Muscle layer of colon (tissue), 2 donors: Measurements from ENCODE around the gene COX10.

Experiments used
- H3K27ac ChIP-seq: one replicate; pipeline ENCODE4 v1.7.0; 2013; ENCODE audit warnings: low read depth, mild to moderate bottlenecking, low read length, moderate library complexity
- H3K27me3 ChIP-seq, 2 donors: one replicate each; pipeline ENCODE4 v1.7.0; 2013; ENCODE audit warnings: low read length in 2 of 2, mild to moderate bottlenecking in 2 of 2; ENCODE audit not compliant: insufficient read depth in 2 of 2, control insufficient read depth in 1 of 2
- H3K36me3 ChIP-seq: one replicate; pipeline ENCODE4 v1.7.0; 2013; ENCODE audit warnings: mild to moderate bottlenecking, low read length; ENCODE audit not compliant: insufficient read depth
- H3K4me1 ChIP-seq: one replicate; pipeline ENCODE4 v1.7.0; 2013; ENCODE audit warnings: mild to moderate bottlenecking, low read length; ENCODE audit not compliant: insufficient read depth
- H3K4me3 ChIP-seq, 2 donors: one replicate each; pipeline ENCODE4 v1.7.0; 2013; ENCODE audit warnings: low read length in 2 of 2, low read depth in 1 of 2, mild to moderate bottlenecking in 1 of 2, moderate library complexity in 1 of 2
- H3K9ac ChIP-seq: one replicate; pipeline ENCODE4 v1.7.0; 2013; ENCODE audit warnings: low read length
- H3K9me3 ChIP-seq: one replicate; pipeline ENCODE4 v1.7.0; 2013; ENCODE audit warnings: mild to moderate bottlenecking, low read length
- donor health status: abdominal sarcoma.
- donor health status: Adenocarcinoma of cecum.

Gene COX10

DNA sequence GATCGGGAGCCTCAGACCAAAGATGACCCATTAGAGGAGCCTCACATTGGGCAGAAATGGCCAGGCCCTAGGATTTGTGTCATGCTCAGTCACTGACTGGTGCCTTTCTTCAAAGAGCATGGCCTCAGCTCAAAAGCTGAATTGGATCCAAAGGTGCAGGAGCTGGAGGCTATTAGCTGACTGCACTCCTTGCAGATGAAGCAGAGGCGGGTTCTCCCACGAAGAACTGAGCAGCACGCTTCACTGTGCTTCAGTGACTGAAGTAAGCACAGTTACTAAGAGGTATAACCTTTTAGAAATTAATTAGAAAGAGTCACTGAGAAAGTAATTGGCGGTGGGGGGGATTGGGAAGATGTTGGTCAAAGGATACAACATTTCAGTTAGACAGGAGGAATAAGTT lies 18.7 kb upstream of the COX10 start:
- H3K9ac ChIP-seq = no peak overlapping the region
- no peaks in the 10 kb centered on the region for H3K4me1 ChIP-seq
- no peaks in the 10 kb centered on the region for H3K9me3 ChIP-seq
- no peaks in the 10 kb centered on the region for H3K27me3 ChIP-seq
- H3K4me3 ChIP-seq = no peak overlapping the region
- H3K36me3 ChIP-seq = no peaks in the 10 kb centered on the region
- H3K27ac ChIP-seq = no peak overlapping the region

DNA sequence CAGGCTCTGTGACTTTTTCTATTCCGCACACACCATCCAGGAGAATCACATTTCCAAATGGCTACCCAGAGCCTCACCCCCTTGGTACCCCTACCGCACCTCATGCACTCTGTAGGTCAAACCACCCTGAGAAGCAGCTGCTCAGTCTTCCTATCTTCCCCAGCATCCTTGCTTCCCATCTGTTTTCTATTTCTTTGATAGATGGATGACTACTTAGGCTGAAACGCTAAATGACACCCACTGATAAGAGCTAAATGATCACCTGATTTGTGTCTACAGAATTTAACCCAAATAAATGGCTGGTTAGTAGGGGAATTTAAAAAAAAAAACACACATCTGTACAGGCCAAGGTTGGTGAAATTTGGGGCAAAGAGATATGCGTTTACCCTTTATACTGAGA lies 17.6 kb upstream of the COX10 start:
- Histone ChIP-seq H3K9me3 (no peaks in the 10 kb centered on the region), H3K27me3 (no peaks in the 10 kb centered on the region), H3K4me3 (no peak overlapping the region), H3K36me3 (no peaks in the 10 kb centered on the region), H3K4me1 (no peaks in the 10 kb centered on the region), H3K9ac (no peak overlapping the region), H3K27ac (no peak overlapping the region)

DNA sequence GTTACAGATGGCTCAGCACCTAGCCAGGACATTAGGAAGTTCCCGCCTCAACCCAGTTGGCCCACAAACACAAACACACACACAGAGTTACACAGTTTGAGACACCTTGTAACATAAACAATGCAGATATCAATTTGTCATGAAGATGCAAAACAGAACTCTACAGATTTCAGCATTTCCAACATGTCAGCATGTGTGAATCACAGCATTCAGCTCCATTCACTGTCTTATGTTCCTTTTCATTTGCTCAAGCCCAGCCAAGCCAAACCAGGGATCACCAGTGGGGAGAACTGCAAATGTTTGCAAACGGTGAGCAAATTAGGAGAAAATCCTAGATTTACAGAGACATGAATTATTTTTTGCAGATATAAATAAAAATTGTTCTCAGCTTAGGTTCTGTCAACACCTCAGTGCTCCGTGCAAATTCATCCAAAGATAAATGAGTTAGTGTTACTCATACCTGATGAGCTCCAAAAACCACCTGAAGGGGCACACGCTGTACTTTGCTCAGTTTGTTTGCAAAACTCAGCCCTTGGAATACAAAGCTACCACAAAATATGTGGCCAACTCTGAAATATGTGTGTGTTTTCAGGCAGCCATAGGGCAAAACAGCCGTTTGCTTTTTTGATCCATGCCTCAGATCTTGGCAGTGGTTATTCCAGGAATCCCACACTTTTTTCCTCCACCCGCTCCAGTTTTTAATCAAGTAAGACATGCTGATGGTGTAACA lies 16.3 kb upstream of the COX10 start:
- Histone ChIP-seq H3K4me1 (no peaks in the 10 kb centered on the region), H3K4me3 (no peak overlapping the region), H3K9ac (no peak overlapping the region), H3K27me3 (no peaks in the 10 kb centered on the region), H3K36me3 (no peaks in the 10 kb centered on the region), H3K9me3 (no peaks in the 10 kb centered on the region), H3K27ac (no peak overlapping the region)

DNA sequence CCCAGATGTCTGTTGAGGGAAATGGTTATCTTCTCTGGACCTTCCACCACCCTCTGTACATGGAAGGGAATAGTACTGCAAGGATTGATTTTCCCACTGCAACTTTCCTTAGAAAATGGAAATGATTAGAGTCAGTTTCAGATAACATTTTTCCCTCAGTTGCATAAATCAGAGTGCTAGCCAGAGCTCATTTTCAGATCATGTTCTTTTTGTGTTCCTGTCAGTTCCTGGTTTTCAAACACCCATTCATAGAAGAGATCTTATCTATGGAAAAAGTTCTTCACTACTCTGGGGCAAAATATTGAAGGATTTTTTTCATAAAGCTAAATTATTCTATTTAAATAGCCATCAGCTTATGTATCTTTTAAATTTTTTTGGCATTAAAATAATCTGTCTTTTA lies 11.7 kb upstream of the COX10 start:
- Histone ChIP-seq H3K9ac (no peak overlapping the region), H3K9me3 (no peaks in the 10 kb centered on the region), H3K36me3 (no peaks in the 10 kb centered on the region), H3K27me3 (no peaks in the 10 kb centered on the region), H3K4me3 (no peak overlapping the region), H3K27ac (no peak overlapping the region), H3K4me1 (no peaks in the 10 kb centered on the region)

DNA sequence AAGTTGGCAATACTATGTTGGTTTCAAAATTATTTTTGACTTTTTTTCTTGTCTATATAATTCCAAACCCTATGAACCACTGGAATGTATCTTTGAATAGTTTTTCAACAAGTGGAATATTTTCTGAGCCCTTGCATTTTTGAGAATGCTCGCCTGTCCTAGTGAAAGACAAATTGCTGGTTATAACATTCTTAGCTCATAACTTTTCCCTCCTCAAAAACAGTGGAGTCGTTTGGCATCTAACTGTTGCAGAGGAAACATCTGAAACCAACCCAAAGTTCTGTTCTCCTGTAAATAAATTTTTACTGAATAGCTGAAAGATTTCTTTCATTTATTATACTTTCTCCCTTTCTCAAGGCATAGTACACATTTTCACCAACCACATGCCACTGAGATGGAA lies 11.3 kb upstream of the COX10 start:
- no peak overlapping the region for H3K9ac ChIP-seq
- H3K4me3 ChIP-seq = no peak overlapping the region
- no peaks in the 10 kb centered on the region for H3K9me3 ChIP-seq
- no peaks in the 10 kb centered on the region for H3K27me3 ChIP-seq
- no peak overlapping the region for H3K27ac ChIP-seq
- H3K4me1 ChIP-seq = no peaks in the 10 kb centered on the region
- H3K36me3 ChIP-seq = no peaks in the 10 kb centered on the region

DNA sequence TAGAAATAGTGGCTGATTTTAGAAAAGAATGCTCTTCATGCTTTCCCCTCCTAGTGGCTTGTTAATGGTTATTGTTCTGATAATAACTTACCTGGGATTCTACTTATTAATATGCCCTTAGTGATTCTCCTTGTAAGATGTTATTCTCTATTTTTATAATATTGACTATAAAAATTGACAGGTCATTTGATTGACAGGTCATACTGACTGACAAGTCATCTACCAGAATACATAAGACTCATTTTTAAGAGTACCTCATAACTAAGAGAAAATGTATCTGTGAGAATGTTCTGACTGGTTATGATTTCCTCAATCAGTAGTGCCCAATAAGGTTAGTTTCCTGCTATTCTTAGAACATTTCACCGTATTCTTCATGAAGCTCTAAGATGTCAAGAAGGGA lies 8.6 kb upstream of the COX10 start:
- no peak overlapping the region for H3K9ac ChIP-seq
- no peak overlapping the region for H3K4me3 ChIP-seq
- H3K27me3 ChIP-seq = no peaks in the 10 kb centered on the region
- no peaks in the 10 kb centered on the region for H3K36me3 ChIP-seq
- H3K27ac ChIP-seq = no peak overlapping the region
- H3K9me3 ChIP-seq = no peaks in the 10 kb centered on the region
- H3K4me1 ChIP-seq = no peaks in the 10 kb centered on the region

DNA sequence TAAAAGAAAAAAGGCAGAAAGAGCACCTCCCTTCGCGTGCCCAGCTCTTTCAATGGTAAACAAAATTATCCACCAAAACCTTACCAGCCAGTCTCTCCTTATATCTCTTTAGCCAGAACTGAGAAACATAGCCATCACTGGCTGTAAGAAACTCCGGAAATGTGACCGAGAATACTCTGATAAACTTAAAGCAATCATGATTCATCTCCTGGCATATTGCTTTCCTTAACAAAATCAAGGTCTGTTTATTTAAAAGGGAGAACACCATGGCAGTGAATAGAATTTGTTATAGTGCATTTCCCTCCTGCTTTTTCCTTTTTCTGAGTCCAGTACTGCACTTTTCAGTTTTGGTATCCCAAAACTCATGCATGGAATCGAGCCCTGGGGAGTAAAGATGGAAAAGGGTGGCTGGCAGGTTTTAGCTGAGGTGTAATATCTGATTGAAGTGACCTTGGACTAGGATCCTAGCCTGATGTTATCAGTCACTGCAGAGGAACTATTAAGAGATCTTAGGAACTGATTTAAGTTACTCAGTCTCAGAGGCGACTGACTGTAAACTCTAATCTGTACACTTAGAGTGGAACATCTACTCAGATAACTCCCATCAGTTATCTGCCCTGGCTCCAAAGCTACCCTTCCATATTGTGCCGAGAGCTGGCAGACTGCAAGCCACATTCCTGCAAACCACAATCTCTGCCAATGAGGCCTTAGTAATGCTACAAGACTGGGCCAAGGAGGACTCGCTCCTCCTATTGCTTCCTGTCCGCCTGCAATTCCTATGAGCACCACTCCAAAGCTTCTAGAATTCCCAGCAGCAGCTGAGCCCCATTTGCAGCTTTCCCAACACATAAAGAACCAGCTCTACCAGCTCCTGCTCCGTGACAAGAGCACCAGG lies 7.4 kb upstream of the COX10 start:
- no peak overlapping the region for H3K9ac ChIP-seq
- no peaks in the 10 kb centered on the region for H3K36me3 ChIP-seq
- no peaks in the 10 kb centered on the region for H3K27me3 ChIP-seq
- no peaks in the 10 kb centered on the region for H3K4me1 ChIP-seq
- H3K27ac ChIP-seq = no peak overlapping the region
- no peaks in the 10 kb centered on the region for H3K9me3 ChIP-seq
- no peak overlapping the region for H3K4me3 ChIP-seq

DNA sequence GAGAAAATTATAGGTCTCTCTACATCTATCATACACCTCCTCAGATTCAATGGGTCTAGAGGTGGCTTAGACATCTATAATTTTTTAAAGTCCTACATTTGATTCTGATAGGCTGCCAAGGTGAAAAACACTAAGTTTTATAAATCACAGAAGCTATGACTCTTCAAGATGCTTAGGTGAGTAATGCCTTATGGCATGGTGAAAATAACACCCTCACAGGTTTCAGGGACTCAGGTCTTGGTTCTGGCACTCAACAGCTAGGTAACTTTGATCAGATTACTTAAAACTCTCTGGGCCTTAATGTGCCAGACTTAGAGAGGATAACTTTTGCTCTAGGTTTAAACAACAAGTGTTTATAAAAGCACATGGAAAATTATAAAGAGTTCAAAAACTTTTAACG lies 2.0 kb upstream of the COX10 start:
- peaks cover 17% of the 10 kb centered on the region for H3K4me1 ChIP-seq
- no peak overlapping the region for H3K27ac ChIP-seq
- H3K9me3 ChIP-seq = no peaks in the 10 kb centered on the region
- H3K27me3 ChIP-seq = no peaks in the 10 kb centered on the region
- no peak overlapping the region for H3K4me3 ChIP-seq
- H3K36me3 ChIP-seq = no peaks in the 10 kb centered on the region
- no peak overlapping the region for H3K9ac ChIP-seq

DNA sequence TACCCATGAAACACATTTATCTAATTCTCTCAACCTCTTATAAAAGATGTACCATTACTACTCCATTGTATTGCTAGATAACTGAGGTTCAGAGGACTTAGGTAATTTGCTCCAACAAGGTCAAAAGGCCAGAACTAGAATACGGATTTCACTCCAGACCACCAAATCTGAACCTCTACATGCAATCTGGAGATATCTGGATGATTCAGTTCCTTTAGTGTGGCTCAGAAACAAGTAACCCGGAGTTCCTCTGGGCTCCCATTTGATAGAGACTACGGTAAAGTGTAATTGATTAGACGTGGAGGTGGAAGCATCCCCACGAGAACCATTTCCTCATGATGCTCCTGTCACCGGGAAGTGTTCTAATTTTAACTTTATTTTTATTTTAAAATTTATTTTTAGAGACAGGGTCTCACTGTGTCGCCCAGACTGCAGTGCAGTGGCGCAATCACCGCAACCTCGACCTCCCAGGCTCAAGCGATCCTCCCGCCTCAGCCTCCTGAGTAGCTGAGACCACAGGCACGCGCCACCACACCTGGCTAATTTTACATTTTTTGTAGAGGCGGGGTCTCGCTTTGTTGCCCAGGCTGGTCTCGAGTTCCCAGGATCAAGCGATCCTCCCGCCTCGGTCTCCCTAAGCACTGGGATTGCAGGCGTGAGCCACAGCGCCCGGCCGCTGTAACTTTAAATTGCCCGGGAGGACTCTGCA lies 608 bp upstream of the COX10 start:
- Histone ChIP-seq H3K4me3 (peak overlapping the region; percentile 89 to 95), H3K9ac (no peak overlapping the region), H3K27me3 (no peaks in the 10 kb centered on the region), H3K9me3 (no peaks in the 10 kb centered on the region), H3K27ac (peak overlapping the region; percentile 86), H3K36me3 (no peaks in the 10 kb centered on the region), H3K4me1 (peaks cover 17% of the 10 kb centered on the region)

DNA sequence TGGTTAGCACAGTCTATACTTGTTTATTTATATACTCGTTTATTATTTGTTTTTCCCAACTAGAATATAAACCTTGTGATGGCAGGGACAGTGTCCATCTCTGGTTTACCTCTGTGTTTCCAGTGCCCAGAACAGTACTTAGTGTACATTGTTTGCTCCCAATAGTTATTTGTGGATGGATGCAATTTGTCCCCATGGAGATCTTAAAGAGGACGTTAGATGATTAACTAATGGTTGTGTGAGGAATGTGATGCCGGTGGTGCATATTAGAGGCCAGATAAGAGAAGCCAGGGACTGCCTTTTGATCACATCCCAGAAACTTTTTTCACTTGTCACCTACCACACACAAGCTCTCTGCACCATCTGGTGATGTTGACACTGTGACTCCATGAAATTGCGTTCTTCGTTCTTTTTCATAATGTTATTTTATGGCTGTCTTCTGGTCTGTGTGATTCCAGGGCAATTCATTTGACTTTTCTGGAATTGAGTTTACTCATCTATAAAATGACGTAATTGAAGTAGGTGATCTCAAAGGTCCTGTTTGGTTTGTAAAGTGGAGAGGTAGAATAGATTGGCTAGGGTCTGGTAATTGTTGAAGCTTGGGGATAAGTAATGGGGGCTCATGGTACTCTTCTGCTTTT lies 1.2 kb downstream of the COX10 start:
- Histone ChIP-seq H3K27ac (no peak overlapping the region), H3K9ac (no peak overlapping the region)

DNA sequence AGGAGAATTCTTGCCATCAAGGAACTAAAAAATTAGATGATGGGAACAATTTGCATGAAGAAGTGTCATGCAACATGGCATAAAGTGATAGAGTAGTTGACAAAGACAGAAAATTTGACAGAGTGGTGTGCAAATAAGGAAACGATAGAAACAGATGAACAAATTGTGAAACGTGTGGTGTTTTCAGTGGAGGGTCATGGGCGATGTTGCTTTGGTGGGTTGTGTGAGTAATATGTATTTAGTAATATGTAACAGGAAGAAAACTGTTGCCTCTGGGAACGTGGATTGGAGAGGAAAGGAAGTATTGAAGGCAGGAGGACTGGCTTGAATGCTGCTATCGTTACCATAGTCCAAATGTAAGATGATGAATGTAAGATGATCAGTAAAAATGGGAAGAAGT lies 3.6 kb downstream of the COX10 start:
- Histone ChIP-seq H3K4me3 (no peak overlapping the region), H3K36me3 (peaks cover 12% of the 10 kb centered on the region), H3K9ac (no peak overlapping the region), H3K27me3 (no peaks in the 10 kb centered on the region), H3K27ac (no peak overlapping the region), H3K4me1 (peaks cover 17% of the 10 kb centered on the region), H3K9me3 (no peaks in the 10 kb centered on the region)

More for the DNA sequence above, 1.2 kb downstream of the COX10 start:
- no peaks in the 10 kb centered on the region for H3K9me3 ChIP-seq
- no peaks in the 10 kb centered on the region for H3K36me3 ChIP-seq
- H3K27me3 ChIP-seq = no peaks in the 10 kb centered on the region
- H3K4me1 ChIP-seq = peaks cover 17% of the 10 kb centered on the region
- H3K4me3 ChIP-seq = peak overlapping the region; percentile 25 to 95
